CD4-positive, alpha-beta T cell treated with Interleukin-4 for 4 hours (primary cell): ENCODE results near the gene CD320.
"Not testable (repeated sequence)": the region's sequence is repeated elsewhere in the genome, so short reads cannot be mapped to it uniquely, and the experiment has no call there.

Source experiments
- DNase-seq: peaks from one replicate; pipeline ENCODE4 v3.0.0-alpha.2; 2020

Gene CD320

DNA sequence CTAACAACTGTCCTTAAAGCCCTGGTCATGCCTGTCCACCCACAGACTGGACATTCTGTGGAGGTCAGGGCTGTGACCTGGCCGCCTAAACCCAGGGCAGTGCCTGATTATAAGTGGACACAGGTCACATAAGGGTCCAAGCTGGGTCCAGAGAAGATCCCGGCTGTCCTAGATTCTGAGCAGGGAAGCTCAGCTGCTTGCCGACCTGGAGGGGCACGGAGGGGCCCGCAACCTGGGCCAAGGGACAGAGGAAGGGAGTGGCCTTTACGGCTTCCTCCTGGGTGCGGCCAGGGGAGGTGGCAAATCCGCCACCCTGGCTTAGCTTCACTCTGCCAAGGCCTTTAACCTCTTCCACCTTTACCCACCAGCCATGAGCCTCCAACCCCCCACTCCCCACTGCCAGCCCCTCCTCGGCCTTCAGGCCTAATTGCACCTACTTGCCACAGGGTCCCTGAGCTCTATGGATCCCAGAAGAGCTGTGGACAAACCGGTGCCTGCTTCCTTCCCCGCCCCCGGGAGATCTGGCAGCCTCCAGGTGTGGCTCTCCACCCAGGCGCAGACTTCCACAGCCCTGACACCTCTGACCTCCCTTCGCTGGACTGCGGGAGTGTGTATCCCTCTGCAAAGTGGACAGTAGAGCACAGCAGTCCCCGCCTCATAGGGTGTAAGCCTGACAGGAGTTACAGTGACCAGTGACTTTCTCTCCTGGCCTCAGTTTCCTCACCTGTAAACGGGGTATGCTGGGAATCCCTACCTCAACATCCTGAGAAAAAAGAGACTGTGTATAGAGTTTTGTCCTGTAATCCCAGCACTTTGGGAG lies 1.7 kb downstream of the CD320 start:
- DNase-seq: no peak

DNA sequence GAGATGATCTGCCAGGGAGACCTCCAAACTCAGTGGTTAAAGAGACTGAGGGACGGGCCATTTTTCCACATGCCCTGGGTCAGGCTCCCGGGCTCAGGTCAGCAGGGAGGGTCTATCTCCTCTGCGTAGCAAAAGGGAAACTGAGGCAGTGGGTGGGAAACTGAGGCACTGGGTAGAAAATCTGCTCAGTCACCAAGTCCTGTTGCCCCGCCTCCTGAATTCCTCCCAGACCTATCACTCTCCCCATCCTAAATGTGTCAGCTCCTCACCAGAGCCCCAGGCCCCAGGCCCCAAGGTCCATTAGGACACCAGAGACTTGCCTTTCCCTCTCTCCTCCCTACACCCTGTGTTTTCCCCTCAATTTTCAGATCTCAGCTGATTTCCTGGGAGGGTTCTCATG lies 2.4 kb downstream of the CD320 start:
- no peak for DNase-seq

DNA sequence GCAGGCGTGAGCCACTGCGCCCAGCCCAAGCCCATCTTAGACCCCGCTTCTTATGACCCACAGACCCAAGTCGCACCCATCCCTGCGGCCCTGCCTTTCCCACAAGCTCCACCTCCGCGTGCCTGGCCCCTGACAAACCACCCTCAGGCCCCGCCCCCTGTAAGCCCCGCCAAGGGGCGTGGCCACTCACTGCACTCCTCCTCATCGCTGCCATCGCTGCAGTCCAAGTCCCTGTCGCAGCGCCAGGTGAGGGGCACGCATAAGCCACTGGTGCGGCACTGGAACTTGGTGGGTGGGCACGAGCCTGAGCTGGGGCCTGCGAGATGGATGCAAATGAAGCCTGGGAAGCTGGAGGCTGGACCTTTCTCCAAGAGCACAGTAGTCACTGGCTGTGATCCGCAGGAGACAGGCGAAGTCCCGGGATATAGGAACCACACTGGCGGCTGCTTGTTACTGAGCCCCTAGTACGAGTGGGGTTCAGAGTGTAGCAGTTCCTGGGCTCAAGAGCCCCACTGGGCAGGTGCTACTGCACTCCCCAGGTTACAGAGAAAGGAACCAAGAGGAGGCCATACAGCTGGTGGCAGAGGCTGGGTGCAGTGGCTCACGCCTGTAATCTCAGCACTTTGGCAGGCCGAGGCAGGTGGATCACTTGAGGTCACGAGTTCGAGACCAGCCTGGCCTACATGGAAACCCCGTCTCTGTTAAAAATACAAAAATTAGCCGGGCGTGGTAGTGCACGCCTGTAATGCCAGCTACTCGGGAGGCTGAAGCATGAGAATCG lies 3.1 kb downstream of the CD320 start:
- no peak for DNase-seq

DNA sequence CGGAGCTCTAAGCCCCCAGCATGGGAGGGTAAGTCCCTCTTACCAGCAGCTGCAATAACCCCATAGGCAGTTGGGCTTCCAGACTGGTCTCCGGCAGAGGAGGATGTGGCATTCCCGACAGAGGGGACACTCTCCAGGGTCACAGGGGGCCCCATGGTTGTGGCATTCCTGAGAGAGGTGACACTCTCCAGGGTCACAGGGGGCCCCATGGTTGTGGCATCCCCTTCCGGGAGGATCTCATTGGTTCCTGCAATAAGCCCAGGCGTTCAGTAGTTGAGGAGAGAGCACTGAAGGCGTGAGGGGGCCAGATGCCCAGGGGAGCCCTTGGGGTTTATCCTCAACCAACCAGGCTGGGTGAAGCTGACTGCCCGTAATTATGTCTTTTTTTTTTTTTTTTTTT lies 5.4 kb downstream of the CD320 start:
- no peak for DNase-seq

DNA sequence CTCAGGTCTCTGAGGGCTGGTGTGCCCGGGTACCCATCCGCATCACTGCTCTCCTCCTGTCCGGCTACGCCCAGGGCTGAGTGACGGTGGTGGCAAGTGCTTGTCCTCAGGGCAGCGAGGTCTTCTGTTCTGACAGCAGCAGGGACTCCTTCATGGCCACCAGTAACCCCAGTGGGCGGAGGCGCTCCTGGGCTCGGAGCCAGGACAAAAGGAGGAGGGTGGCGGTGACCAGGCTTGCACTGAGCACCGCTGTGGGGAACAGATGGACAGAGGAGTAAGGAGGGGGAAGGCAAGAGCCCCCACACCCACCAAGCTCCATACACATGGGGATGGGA lies 5.8 kb downstream of the CD320 start:
- no peak for DNase-seq

DNA sequence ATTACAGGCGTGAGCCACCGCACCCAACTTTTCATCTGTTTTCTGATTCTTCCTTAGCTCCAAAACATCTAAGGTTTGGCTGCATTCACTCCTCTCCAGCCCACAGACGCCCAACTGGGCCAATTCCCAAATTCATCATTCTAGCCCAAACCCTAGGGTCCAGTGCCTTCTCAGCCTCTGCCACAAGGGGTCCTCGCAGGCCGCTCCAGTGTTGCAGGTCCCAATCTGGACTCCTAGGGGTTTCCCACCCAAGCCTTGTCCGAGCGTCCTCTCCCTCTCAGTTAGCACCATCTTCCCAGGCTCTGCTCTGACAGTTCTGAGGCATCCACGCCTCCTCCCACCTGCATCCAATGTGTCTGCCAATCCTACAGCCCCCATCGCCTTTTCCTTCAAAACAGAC lies 16.8 kb downstream of the CD320 start:
- DNase-seq: not testable (repeated sequence)

DNA sequence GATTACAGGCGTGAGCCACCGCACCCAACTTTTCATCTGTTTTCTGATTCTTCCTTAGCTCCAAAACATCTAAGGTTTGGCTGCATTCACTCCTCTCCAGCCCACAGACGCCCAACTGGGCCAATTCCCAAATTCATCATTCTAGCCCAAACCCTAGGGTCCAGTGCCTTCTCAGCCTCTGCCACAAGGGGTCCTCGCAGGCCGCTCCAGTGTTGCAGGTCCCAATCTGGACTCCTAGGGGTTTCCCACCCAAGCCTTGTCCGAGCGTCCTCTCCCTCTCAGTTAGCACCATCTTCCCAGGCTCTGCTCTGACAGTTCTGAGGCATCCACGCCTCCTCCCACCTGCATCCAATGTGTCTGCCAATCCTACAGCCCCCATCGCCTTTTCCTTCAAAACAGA lies 31.6 kb downstream of the CD320 start:
- DNase-seq: not testable (repeated sequence)

DNA sequence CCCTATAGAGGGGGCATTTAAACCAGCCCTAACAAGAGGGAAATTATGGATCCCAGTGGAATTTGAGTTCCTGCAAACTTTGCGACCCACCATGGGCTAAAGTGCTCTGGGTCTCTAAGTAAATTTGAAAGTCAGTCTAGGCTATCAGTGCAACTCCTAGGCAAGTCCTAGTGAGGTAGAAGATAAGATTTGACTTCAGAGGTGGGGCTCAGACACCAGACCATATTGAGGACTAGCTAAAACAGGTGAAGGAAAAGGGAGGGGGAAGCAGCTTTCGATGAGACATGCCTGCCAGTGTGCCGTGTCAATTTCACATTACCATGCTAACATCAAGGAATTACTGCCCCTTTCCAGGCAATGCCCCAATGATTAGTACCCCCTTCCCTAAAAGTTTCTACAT lies 38.4 kb downstream of the CD320 start:
- DNase-seq: no peak

DNA sequence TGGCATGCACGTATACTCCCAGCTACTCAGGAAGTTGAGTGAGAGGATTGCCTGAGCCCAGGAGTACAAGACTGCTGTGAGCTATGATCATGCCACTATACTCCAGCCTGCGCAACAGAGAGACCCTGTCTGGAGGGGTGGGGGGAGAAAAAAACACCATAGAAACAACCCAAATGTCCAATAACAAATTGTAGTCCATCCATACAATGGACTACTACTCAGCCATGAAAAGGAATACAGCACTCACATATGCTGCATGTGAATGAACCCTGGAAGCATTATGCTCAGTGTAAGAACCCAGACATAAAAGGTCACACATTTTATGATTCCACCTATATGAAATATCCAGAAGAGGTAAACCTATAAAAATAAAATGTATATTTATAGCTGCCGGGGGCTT lies 42.3 kb downstream of the CD320 start:
- DNase-seq: no peak

DNA sequence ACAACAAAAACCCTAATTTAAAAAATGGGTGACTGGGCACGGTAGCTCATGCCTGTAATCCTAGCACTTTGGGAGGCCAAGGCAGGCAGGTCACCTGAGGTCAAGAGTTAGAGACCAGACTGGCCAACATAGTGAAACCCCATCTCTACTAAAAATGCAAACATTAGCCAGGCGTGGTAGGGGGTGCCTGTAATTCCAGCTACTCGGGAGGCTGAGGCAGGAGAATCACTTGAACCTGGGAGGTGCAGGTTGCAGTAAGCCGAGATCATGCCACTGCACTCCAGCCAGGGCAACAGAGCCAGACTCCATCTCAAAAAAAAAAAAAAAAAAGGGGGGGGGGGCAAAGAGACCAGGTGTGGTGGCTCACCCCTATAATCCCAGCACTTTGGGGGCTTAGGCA lies 43.9 kb downstream of the CD320 start:
- DNase-seq: not testable (repeated sequence)

DNA sequence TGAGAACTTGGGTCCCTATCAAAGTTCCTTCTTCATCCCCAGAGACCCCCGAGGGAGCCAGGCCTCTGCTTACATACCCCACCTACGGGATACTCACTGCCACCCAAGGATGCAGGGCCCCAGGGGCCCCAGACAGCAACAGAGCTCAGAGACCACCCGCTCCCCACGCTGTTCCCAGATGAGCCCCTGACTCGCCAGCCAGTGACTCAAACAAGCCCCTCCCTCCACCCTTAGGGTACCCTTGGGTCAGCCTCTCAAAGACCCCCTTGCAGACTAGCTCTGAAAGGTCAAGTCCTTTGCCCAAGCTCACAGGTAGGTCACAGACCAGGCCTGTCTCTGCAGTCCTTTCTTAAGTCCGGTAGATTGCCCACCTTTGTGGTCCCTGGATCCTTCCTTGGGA lies 45.7 kb downstream of the CD320 start:
- DNase-seq: no peak

DNA sequence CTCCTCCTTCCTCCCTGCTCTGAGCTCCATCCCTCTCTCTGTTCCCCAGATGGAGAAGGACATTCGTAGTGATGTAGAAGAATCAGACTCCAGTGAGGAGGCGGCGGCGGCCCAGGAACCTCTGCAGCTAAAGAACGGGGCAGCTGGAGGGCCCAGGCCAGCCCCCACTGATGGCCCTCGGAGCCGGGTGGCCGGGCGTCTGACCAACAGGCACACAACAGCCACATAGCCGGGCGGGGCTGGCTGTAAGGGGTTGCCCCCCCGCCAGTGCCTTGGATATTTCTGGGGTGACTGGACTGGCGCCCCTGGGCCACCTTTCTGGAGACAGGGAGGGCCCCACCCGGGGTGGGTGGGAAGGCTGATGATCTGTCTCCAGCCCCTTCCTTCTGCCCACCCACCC lies 46.3 kb downstream of the CD320 start:
- DNase-seq: no peak

DNA sequence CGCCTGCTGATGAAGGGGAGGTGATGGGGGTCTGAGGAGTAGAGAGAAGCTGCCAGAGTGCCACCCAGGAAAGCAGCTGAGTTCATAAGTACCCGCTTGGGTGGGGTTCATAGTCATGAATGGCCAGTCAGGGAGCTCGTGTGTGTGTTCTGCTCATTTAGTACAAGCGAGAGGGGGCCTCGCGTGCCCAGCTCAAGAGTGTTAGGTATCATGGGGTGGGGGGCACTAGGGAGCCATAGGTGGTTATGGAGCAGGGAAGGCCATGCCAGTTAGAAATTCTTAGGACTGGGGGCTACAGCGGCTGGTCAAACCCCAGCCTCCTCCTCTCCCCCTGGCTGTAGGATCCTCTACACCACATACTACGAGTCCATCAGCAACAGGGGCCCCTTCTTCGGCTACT lies 46.8 kb downstream of the CD320 start:
- DNase-seq: no peak

DNA sequence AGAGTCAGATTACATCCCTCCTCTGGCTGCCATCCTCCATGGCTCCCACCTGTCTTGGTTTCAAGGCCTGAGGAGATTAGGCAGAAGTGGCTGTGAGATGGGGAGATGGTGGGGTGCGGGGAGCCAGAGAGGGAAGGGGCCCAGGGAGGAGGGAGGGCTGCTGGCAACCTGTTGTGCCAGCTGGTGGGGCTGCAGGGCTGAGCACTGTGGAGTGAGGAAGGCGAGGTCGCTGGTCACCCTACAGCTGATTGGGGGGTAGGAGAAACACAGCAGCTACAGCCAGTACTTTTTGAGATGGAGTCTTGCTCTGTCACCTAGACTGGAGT lies 48.3 kb downstream of the CD320 start:
- no peak for DNase-seq

DNA sequence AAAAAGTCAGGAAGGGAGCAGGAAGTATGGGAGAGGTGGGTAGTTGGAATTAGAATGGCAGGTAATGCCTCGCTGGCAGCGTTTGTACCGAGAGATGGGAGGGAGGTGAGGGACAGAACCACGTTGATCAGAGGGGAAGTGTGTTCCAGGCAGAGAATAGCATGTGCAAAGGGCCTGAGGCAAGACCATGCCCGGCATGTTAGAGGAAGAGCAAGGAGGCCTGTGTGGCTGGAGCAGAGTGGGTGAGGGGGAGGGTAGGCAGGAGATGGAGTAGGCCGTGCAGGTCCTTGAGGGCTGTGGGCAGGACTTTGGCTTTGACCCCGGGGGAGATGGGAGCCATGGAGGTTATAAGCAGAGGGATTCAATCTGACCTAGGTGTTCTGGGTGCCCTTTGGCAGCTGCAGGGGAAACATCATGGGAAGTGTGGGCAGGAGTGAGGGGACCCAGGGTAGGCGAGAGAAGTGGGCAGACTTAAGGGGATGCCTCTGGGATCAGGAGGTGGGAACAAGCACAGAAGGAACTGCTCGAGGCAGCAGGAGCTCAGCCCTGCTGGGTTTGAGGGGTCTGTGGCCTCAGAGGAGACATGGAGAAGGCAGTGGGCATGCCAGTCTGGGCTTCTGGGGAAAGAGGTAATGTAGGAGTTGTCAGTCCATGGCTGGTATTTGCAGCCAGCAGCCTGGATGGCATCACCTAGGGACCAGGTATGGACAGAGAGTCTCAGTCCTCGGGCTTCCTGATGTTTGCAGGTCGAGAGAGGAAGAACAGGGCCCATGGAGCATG lies 48.8 kb downstream of the CD320 start:
- DNase-seq: no peak

DNA sequence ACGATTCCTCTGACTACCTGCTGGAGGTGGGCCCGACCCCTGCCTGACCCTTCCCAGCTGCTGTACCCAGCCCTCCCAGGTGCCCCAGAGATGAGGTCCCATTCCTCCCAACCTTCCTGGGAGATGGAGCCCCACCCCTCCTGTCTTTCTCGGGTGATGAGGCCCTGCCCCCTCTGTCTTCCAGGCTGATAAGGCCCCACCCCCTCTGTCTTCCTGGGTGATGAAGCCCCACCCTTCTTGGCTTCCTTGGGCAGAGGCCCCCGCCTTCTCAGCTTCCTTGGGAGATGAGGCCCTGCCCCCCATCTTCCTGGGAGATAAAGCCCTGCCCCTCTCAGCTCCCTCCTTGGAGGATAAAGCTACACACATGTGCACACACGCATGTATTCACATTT lies 51.1 kb downstream of the CD320 start:
- no peak for DNase-seq

DNA sequence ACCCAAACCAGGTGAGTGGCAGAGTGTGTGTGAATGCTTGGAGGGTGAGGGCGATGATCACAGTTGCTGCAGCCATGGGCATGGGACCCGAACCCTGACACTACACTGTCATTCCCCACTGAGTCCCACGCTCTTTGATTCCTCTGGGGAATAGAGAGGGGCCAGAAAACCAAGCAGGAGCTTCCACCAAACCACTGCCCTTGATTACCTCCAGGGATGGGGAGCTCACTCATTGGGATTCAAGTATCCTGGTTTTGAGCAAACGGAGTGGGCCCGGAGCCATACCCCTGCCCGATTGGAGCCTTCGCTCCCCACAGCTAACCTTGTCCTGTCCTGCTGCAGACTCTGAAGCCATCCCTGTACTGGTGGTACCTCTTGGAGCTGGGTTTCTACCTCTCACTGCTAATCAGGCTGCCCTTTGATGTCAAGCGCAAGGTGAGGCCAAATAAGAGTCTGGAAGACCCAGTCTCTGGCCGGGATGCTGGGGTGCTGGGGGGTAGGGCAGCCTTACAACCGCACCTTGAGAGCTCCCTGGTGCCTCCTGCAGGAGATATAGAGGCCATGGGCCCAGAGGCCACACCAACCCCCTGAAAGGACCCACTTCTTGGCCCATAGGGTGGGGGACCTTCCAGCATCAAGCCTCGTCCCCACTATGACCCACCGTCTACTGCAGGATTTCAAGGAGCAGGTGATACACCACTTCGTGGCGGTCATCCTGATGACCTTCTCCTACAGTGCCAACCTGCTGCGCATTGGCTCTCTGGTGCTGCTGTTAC lies 51.7 kb downstream of the CD320 start:
- DNase-seq: no peak

DNA sequence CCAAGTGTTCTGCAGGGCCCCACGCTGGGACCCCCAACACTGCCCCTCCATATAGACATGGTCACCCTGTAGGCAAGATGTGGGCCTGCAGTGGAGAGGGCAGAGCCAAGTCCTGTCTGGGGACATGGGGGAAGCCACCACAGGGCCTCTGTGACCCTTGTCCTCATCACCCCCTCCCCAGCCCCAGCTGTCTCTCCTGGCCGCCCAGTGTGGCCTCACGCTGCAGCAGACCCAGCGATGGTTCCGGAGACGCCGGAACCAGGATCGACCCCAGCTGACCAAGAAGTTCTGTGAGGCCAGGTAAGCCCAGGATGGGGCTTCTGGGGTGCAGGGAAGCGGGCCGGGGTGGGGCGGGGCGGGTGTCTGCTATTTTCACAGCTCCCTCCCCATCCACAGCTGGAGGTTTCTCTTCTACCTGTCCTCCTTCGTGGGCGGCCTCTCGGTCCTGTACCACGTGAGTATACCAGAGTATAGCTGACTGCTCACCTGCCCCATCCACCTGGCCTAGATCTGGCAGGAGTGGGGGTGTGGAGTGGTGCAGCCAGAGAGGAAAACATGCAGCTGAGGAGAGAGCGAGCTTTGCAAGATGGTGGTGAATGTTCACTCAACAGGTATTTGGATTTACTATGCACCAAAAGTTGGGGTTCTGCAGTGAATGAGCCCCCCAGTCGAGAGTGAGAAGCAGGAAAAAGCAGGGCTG lies 52.6 kb downstream of the CD320 start:
- DNase-seq: no peak

DNA sequence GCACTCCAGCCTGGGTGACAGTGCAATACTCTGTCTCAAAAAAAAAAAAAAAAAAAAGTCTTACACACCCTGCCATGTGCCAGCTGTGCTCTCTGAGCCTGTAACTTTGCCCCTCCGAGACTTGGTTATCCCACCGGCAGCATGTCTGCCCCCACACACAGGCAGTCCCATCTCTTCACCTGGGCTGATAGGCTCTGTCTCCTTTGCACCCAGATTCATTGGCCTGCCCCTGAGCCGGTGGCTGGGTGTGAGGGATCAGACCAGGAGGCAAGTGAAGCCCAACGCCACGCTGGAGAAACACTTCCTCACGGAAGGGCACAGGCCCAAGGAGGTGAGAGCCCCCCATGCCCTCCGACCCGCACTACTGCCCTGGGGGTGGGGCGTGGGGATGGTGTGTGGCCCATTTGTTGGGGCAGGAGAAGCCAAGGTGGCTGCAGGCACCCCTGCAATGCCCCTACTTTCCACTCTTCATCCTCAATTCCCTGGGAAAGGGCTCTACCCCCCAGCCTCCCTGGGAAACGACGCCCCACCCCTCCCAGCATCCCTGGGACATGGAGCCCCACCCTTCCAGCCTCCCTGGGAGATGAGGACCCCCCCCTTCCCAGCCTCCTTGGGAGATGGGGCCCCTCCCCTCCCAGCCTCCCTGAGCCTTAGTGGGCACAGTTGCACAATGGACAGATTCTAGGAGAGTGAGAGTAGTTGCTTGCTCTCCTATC lies 53.7 kb downstream of the CD320 start:
- DNase-seq: no peak

DNA sequence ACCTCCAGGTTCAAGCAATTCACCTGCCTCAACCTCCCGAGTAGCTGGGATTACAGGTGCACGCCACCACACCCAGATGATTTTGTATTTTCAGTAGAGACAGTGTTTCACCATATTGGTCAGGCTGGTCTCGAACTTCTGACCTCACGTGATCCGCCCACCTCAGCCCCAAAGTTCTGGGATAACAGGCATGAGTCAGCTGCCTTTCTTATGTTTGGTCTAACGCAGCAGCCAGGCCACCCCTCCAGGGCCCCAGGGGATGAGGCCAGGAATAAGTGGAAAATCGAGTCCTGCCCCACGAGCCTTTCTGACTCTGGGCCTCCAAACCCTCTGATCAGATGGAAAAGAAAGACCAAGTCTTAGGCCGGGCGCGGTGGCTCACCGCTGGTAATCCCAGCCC lies 54.5 kb downstream of the CD320 start:
- no peak for DNase-seq

DNA sequence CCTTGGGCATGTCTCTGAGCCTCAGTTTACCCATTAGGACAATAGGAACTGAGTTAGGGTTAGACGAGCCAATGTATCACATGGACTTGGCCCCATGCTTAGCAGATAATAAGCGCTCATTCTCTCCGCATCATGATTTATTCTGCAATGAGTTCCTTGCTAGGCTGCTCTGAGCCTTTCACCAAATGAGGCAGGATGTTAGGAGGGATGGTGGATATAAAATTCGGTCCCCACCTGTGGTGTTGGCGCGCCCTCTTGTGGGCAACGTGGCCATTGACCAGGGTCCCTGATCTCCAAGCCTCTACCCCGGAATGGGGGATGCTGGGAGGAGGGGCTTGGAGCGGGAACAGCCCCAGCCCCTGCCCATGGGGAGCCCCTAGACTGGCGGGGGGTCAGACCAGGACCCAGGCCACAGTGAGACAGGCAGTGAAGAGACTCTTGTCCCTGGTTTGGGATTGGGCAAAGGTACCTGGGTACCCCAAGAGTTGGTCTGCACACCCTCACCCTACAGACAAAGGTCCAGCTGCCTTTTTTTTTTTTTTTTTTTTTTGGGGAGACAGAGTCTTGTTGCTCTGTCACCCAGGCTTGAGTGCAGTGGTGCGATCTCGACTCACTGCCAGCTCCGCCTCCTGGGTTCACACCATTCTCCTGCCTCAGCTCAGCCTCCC lies 55.1 kb downstream of the CD320 start:
- DNase-seq: peak; percentile 74
